Stimulated activated CD8-positive, alpha-beta memory T cell treated with anti-CD3 and anti-CD28 coated beads, Interleukin-7, amount 100 ng/mL, for 24 hours (primary cell): ENCODE data around the gene NEU2.
"Not testable (repeated sequence)": the region's sequence is repeated elsewhere in the genome, so short reads cannot be mapped to it uniquely, and the experiment has no call there.

Experiments
- DNase-seq: peaks from one replicate; pipeline ENCODE4 v3.0.0-alpha.2; 2020; ENCODE audit warnings: low read depth

NEU2 gene

GRCh38 chr2:233058717-233059546 lies 26.5 kb downstream of the NEU2 start:
- DNase-seq: no peak

DNA sequence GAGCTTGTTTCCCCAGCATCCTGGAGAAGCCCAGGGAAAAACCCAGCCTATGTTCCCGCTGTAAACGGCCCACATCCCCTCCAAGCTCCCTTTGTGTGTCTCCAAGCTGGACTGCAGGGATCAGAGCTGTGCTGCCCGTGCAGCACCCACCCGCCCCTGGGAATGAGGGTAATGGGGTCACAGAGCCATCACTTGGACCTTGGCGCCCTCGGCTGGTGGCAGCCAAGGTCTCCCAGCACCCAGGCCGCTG lies 27.0 kb downstream of the NEU2 start:
- no peak for DNase-seq

DNA sequence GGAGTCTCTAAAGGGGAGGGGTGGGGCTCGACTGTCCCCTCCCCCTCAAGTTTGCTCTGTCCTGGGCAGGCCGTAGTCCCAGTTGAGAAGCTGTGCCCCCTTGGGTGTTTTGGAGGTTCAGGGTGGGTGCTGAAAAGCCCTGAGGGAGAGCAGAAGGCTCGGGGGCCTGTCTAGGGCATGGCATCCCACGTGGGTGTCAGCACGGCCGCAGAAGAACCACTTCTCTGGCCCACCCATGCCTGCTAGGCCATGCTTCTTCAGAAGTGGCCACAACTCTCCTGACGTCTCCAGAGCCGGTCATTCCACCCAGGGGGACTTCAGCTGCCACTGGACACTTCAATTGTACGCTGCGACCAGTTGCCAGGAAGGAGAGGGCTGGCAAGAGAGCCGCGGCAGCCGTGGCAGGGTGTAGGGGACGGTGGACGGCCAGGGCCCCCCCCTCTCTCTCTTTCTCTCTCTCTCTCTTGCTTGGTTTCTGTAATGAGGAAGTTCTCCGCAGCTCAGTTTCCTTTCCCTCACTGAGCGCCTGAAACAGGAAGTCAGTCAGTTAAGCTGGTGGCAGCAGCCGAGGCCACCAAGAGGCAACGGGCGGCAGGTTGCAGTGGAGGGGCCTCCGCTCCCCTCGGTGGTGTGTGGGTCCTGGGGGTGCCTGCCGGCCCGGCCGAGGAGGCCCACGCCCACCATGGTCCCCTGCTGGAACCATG lies 27.5 kb downstream of the NEU2 start, which contains the start of gene INPP5D:
Gene INPP5D, plus strand, starts transcription at position 546 of the 704 bp plus-strand sequence. Its CDS starts 137 bp downstream, at position 683.
- no peak for DNase-seq

DNA sequence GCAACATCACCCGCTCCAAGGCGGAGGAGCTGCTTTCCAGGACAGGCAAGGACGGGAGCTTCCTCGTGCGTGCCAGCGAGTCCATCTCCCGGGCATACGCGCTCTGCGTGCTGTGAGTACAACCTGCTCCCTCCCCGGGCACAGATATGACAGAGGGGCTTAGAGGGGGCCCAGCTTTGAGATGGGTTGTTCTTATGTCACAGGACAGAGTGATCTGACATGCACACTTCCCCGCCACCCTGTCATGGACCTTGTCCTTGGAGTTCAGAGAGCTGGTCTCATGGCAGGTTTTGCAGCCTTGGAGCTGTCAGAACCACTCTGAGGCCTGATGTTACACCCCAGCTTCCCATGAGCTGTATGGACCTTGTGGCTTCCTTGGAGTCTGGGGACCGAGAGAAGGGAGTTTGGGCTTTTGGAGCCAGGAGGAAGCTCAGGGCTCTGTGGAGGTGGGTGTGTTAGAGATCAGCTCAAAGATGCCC lies 28.1 kb downstream of the NEU2 start:
- DNase-seq: no peak

DNA sequence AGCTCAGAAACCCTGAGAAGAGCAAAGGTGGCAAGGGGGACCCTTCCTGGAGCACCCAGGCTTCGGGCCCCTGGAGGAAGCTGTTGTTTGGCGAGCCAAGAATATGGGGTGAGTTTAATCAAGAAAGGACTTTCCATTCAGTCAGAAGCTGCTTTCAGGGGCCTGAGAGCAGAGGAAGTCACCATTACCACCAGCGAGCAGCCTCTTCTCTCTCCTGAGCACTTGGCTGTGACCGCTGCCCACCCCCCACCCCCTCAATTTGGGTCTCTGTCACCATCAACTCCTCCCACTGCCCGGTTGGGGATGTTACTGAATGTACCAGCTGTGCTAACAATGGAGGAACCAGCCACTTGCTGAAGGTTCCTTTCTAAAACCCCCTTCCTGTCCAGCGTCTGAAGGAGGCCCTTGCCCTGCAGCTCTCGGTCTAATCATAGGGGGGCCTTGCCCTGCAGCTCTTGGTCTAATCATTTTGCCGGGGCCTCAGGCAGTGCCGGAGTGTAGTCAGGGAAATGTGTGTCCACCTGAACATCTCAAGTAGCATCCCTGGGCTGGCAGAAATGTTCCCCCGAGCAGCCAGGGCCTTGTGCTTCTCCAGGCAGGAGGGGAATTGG lies 28.6 kb downstream of the NEU2 start:
- no peak for DNase-seq

- DNase-seq: no peak
These were observed 29.3 kb downstream of the NEU2 start for GRCh38 chr2:233061591-233062450.

DNA sequence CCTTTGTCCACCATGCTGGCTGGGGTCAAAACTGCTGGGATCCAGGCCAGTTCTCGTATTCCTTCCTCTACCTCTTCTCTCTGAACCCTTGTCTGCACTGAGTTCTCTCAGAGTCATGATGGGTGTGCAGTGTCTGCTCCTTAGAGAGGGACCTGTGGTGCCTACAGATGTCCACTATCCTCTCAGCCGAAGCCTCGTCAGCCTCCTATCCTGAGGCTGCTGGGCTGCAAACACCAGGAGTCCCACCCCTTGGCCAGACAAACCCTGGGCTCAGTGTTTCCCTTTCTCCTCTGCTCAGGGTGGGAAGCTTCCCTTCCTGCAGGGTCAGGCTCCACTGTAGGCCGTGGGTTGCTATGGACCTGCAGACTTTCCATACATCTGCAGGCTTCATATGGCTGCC lies 30.0 kb downstream of the NEU2 start:
- DNase-seq: no peak

DNA sequence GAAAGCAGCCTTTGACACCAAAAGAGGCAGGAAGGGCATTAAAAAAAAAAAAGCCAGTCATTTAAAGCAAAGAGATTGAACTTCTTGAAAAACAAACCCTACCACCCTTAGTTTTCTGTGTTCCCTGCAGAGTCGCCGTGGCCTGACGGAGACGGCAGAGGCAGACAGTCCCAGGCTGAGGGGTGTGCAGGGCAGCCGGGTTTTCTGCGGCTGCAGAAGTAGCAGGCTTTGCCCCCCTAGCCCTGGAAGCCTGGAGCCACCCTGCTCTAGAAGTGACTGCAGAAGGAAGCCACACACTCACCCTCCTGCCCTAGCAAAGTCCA lies 30.4 kb downstream of the NEU2 start:
- DNase-seq: no peak

- no peak for DNase-seq
These were observed 30.9 kb downstream of the NEU2 start for GRCh38 chr2:233063269-233063975.

DNA sequence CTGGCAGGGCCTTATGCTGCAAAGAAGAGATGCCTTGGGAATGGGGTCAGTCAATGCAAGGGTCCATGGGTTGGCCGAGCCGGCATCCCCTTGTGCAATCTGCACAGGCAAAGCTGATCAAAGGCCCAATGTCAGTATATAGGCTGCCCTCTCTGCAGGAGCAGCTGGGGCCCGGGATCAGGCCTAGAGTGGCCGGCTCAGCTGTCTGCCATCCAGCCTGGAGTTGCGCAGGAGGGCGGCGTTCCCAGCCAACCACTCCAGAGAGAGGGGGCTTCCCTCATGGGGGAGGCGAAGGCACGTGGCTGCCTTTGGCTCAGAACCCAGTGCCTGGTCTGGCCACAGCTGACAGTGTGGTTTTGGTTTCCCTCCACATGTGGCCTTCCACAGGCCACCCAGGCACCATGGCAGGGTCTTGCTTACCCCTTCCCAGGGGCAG lies 31.5 kb downstream of the NEU2 start:
- no peak for DNase-seq

- no peak for DNase-seq
These were observed 32.2 kb downstream of the NEU2 start for GRCh38 chr2:233064530-233065199.

GRCh38 chr2:233065200-233065589 lies 32.7 kb downstream of the NEU2 start:
- DNase-seq: not testable (repeated sequence)

- DNase-seq: no peak
These were observed 33.5 kb downstream of the NEU2 start for GRCh38 chr2:233065954-233066470.

DNA sequence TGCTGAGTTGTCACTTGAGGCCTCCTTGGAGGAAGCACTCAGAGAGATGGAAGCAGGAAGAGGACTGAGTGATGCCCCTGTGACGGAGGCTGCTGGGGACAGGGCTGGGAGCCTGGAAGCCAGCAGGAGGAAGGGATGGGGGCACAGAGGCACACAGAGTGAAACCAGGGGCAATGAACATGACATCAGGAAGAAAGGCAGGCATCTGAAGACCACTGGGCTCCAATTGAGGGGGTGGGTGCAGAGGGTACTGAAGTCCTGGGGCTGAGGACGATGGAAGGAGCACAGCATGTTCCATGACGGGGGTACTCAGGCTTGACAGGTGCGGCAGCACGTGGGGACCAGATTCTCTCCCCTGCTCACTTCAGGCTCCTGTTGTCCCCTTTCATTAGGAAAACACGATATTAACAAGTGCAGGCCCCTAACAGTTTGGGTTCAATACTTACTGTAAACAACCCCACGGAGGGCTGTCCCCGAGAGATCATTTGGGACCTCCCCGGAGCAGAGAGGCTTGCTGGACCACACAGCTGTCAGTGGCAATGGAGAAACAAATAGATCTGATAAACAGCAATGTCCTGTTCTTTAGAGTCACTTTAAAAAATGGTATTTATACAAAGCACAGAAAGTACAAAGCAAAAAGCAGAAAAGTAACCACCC lies 36.4 kb downstream of the NEU2 start:
- no peak for DNase-seq

DNA sequence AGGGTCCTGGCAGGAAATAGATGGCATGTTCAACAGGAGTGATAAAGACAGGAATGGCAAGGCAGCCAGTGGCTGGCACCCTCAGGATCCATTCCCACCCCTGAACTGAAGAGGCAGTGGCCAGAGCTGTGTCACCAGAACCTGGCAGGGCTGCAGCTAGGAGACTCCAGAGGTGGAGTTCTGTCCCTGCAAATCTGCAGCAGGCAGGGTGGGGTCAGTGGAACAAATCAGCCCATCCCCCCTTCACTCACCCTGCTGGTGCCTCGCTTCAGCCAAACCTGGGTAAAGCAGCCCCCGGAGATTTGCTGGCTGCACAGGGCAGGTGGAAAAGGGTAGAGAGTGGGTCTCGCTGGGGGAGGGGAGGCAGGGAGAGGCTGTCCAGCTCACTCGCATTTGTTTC lies 40.4 kb downstream of the NEU2 start:
- DNase-seq: no peak

DNA sequence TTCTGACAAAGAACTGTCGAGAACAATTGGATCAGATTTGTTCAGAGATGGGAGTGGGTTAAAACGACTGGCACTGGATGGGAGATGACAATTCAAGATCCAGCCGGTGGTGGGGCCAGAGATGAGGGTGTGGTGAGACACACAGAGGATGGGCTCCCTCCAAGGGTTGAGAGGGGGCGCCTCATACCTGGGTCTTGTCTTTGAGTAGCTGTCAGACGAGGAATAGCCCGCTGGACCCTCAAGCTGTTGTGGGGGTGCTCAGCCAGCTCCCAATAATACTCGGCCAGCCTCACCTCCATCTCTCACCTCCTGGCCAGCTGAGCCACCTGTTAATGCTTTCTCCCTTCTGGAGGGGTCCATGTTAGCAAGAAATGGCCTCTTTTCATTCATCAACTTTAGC lies 41.6 kb downstream of the NEU2 start:
- DNase-seq: no peak

DNA sequence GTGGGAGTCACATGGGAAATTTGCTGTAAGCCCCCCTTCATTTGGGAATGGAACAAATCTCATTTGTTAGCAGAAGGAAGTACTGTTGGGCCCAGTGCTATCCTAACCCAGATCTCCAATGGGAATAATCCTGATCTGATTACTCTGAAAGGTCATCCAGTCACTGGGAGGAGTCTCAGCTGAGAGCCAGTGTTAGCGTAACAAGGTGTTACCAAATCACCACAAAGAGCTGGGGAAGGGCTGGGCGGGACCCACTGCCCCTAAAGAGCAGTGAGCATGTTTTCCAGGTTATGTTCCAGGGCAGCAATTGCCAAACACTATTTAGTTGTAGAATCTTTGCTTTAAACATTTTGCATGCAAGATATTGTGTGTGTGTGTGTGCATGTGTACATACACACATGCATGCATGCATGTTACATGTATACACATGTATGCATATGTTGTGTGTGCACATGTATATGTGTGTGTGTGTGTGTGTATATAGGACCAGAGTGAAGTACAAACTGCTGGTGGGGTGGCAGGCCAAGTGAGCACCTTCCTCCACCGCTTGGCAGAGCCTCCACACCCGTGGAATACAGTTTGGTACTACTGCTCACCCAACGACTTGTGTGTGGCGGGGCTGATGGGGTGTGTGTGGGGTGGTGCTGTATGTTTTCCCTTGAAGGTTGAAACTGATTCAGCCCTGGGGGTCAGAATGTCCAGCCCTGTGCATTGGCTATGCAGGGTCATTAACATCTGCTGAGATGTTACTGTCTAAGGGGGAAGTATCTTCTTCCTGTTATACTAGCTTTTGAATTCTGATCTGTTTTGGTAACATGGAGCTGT lies 42.9 kb downstream of the NEU2 start:
- no peak for DNase-seq

DNA sequence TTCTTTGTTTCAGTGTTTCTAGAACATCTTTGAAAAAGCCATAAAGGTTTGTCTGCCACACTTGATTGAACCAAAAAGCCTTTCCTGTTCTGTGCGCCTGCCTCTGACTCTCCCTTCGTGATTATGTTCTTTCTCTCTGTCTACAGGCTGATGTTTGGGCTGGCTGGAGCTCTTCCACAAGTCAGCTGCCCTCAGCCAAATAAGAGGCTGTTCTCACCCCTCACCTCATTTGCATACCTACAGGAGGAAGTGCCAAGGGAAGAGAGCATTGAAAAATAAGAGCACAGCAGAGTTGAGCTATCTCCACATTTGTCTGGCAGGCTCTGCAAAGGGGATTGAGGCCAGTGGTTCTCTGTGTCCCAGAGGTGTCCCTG lies 43.5 kb downstream of the NEU2 start:
- DNase-seq: no peak

GRCh38 chr2:233076749-233077148 lies 44.3 kb downstream of the NEU2 start:
- DNase-seq: no peak
